ENCODE results near the gene TRMT6.

DNA sequence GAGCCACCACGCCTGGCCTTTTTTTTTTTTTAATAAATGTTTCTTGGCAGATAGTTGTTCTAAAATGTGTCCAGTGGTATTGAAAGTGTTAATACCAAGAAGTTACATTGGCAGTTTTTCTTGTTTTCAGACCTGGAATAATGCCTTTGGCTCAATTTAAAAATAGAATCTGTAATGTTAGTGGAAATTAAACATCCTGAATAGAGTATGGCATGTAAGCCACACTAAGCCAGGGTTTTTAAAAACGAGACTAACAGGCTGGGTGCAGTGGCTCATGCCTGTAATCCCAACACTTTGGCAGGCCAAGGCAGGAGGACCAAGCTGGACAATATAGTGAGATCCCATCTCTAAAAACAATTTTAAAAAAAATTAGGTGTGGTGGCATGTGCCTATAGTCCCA lies 25.4 kb upstream of the TRMT6 start:
- TF ChIP-seq, protein P1, sequence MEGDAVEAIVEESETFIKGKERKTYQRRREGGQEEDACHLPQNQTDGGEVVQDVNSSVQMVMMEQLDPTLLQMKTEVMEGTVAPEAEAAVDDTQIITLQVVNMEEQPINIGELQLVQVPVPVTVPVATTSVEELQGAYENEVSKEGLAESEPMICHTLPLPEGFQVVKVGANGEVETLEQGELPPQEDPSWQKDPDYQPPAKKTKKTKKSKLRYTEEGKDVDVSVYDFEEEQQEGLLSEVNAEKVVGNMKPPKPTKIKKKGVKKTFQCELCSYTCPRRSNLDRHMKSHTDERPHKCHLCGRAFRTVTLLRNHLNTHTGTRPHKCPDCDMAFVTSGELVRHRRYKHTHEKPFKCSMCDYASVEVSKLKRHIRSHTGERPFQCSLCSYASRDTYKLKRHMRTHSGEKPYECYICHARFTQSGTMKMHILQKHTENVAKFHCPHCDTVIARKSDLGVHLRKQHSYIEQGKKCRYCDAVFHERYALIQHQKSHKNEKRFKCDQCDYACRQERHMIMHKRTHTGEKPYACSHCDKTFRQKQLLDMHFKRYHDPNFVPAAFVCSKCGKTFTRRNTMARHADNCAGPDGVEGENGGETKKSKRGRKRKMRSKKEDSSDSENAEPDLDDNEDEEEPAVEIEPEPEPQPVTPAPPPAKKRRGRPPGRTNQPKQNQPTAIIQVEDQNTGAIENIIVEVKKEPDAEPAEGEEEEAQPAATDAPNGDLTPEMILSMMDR (IDR thresholded peaks at IDR 0.05) = no peak
- TF ChIP-seq POLR2AphosphoS5 (IDR thresholded peaks at IDR 0.05) = no peak
- no peak for TF ChIP-seq EP300 (IDR thresholded peaks at IDR 0.05)
- no peak for TF ChIP-seq POLR2A (IDR thresholded peaks at IDR 0.05; ENCODE audit: low read depth)
